Spleen (tissue), 11 donors: ENCODE data around the gene FZD4. TPM values are rescaled to one million over a fixed set of nuclear protein-coding genes. Genes with fewer than 3 reads are reported as not detected.

Source experiments
- DNase-seq: peaks from one replicate; pipeline ENCODE4 v3.0.0-alpha.2; 2020
- H3K27ac ChIP-seq, 8 donors: fragments of 200-600 bp; sonication (generic) in 7 of 8; 1 replicate in 4 of 8; 2 replicates in 4 of 8; pipeline versions ENCODE4 v1.5.0 to v1.8.0; 2016 to 2021; ENCODE audit warnings: inconsistent platforms in 4 of 8, mild to moderate bottlenecking in 4 of 8, moderate library complexity in 1 of 8
- H3K27me3 ChIP-seq, 7 donors: fragments of 200-600 bp; sonication (generic) in 6 of 7; replicated peaks in 1 of 7; 1 replicate in 4 of 7; 2 replicates in 3 of 7; pipeline versions ENCODE4 v1.5.0 to v1.8.0; 2016 to 2021; ENCODE audit warnings: inconsistent platforms in 3 of 7, mild to moderate bottlenecking in 1 of 7
- H3K36me3 ChIP-seq, 6 donors: fragments of 200-600 bp; sonication (generic) in 5 of 6; 1 replicate in 4 of 6; 2 replicates in 2 of 6; pipeline versions ENCODE4 v1.5.0 to v1.8.0; 2016 to 2021; ENCODE audit warnings: inconsistent platforms in 2 of 6
- H3K4me1 ChIP-seq, 6 donors: fragments of 200-600 bp; sonication (generic) in 5 of 6; 1 replicate in 3 of 6; 2 replicates in 3 of 6; pipeline versions ENCODE4 v1.5.0 to v1.8.0; 2016 to 2021; ENCODE audit warnings: inconsistent platforms in 3 of 6
- H3K4me3 ChIP-seq, 8 donors: fragments of 200-600 bp; sonication (generic) in 7 of 8; 1 replicate in 4 of 8; 2 replicates in 4 of 8; pipeline versions ENCODE4 v1.5.0 to v1.8.0; 2016 to 2021; ENCODE audit warnings: inconsistent platforms in 4 of 8, mild to moderate bottlenecking in 4 of 8, moderate library complexity in 2 of 8
- H3K9me3 ChIP-seq, 8 donors: fragments of 200-600 bp; sonication (generic) in 7 of 8; 1 replicate in 4 of 8; 2 replicates in 4 of 8; pipeline versions ENCODE4 v1.5.0 to v1.8.0; 2016 to 2021; ENCODE audit warnings: inconsistent platforms in 4 of 8
- POLR2A ChIP-seq, 3 donors: fragments of 450-650 bp; IDR thresholded peaks; one replicate each; pipeline ENCODE4 v1.5.1; 2017; ENCODE audit warnings: antibody characterized with exemption in 3 of 3, mild to moderate bottlenecking in 1 of 3
- POLR2AphosphoS5 ChIP-seq, 3 donors: sonication (generic); formaldehyde crosslinking; IDR thresholded peaks; one replicate each; pipeline ENCODE4 v1.5.1; 2017; ENCODE audit warnings: antibody characterized with exemption in 3 of 3
- WGBS, 5 donors: extraction: QIAGEN DNeasy Blood & Tissue Kit in 3 of 5; methylation state at CpG; one replicate each; pipeline versions ENCODE4 v1.1.5 to v1.1.7; 2013 to 2018; 5-methylcytosine and 5-hydroxymethylcytosine counted together
- intact Hi-C: fragments of 100-400 bp; cut with DNase I; formaldehyde crosslinking; loops from one replicate; pipeline ENCODE4 v1.15.0; 2023; ENCODE audit warnings: low total_unique reads
- polyA plus RNA-seq, 3 donors: library from polyadenylated mRNA; stranded (reverse); fragments of 200-250 nt; gene quantifications; one replicate each; pipeline ENCODE4 v1.2.1, GENCODE V29; 2013
- total RNA-seq, 7 donors: library from RNA; depleted of rRNA in 3 of 7; stranded (reverse); fragments of >200 nt in 3 of 7; fragmentation: NEBNext Ultra II Directional in 4 of 7; extraction: Animal tissue kit (Norgen Biotek cat#: 25700) in 4 of 7; gene quantifications; one replicate each; pipeline versions ENCODE4 v1.1.0 to v1.2.1, GENCODE V29; 2016 to 2021
- TF ChIP-seq, protein P1 (sequence below), 11 experiments: fragments of 200-600 bp in 7 of 11; fragments of 450-650 bp in 4 of 11; sonication (generic) in 4 of 11; IDR thresholded peaks in 8 of 11; conservative IDR thresholded peaks in 3 of 11; 1 replicate in 7 of 11; 2 replicates in 4 of 11; pipeline versions ENCODE4 v1.4.0 to v1.8.0; 2016 to 2021; ENCODE audit warnings: antibody characterized with exemption in 11 of 11, inconsistent platforms in 4 of 11, mild to moderate bottlenecking in 1 of 11
- donor health status: healthy with polysubstance abuse.
- donor health status: DM: no; HTN: no; CAD: no; lungs with moderate emphysema.
- donor health status: DM: no; HTN: no; CAD: no.
- donor health status: Bipolar disorder and iron deficiency.
- donor health status: healthy.
- donor health status: DM: no; HTN: no; CAD: no.
- donor health status: DM: yes; HTN: yes; CAD: no.

FZD4 gene
- total and polyA plus RNA-seq, 10 donors, result 3.0 to 46.7 (median 21.7) TPM

- WGBS, 5 donors, result 29 to 73% (median 63%) methylated on average over 1 of the region's 1 CpG
- H3K4me1 ChIP-seq, result peaks cover 3 to 28% (median 19%) of the 10 kb centered on the region in 6 donors
- no peaks in the 10 kb centered on the region for H3K36me3 ChIP-seq
- no peak for TF ChIP-seq POLR2AphosphoS5 (IDR thresholded peaks at IDR 0.05)
- TF ChIP-seq, protein P1, sequence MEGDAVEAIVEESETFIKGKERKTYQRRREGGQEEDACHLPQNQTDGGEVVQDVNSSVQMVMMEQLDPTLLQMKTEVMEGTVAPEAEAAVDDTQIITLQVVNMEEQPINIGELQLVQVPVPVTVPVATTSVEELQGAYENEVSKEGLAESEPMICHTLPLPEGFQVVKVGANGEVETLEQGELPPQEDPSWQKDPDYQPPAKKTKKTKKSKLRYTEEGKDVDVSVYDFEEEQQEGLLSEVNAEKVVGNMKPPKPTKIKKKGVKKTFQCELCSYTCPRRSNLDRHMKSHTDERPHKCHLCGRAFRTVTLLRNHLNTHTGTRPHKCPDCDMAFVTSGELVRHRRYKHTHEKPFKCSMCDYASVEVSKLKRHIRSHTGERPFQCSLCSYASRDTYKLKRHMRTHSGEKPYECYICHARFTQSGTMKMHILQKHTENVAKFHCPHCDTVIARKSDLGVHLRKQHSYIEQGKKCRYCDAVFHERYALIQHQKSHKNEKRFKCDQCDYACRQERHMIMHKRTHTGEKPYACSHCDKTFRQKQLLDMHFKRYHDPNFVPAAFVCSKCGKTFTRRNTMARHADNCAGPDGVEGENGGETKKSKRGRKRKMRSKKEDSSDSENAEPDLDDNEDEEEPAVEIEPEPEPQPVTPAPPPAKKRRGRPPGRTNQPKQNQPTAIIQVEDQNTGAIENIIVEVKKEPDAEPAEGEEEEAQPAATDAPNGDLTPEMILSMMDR (IDR thresholded peaks at IDR 0.05 in 8 of 11, conservative IDR thresholded peaks at IDR 0.05 in 3 of 11), result no peak
- TF ChIP-seq POLR2A (IDR thresholded peaks at IDR 0.05), result no peak
- no peak overlapping the region for H3K4me3 ChIP-seq
- intact Hi-C loops, result loop anchor here (5.0 kb wide), 1 partner anchor 361 kb away; no protein-coding TSS in a partner anchor
- H3K9me3 ChIP-seq, result no peaks in the 10 kb centered on the region
- no peaks in the 10 kb centered on the region for H3K27me3 ChIP-seq
- H3K27ac ChIP-seq, result peak overlapping the region in 7 of 8 donors; percentile 50 to 76 (median 58)
- DNase-seq, result no peak
These were observed 24.1 kb downstream of the FZD4 start for GRCh38 chr11:86930957-86931547.

GRCh38 chr11:86926975-86927374 is 28.2 kb downstream of the FZD4 start:
- WGBS, 5 donors, result 80 to 92% (median 89%) methylated on average over 3 of the region's 3 CpGs
- DNase-seq, result no peak
- Histone ChIP-seq H3K27me3 (no peaks in the 10 kb centered on the region), H3K4me1 (peaks cover 2 to 24% (median 12%) of the 10 kb centered on the region in 6 donors), H3K36me3 (no peaks in the 10 kb centered on the region), H3K27ac (no peak overlapping the region), H3K4me3 (no peak overlapping the region), H3K9me3 (no peaks in the 10 kb centered on the region)
- TF ChIP-seq POLR2A (IDR thresholded peaks at IDR 0.05) (no peak), POLR2AphosphoS5 (IDR thresholded peaks at IDR 0.05) (no peak)
- TF ChIP-seq, protein P1 (IDR thresholded peaks at IDR 0.05 in 8 of 11, conservative IDR thresholded peaks at IDR 0.05 in 3 of 11), result no peak
- intact Hi-C loops, result no loop called here

- DNase-seq, result no peak
- TF ChIP-seq POLR2A (IDR thresholded peaks at IDR 0.05) (no peak), POLR2AphosphoS5 (IDR thresholded peaks at IDR 0.05) (no peak)
- TF ChIP-seq, protein P1 (IDR thresholded peaks at IDR 0.05 in 8 of 11, conservative IDR thresholded peaks at IDR 0.05 in 3 of 11), result no peak
- no peaks in the 10 kb centered on the region for H3K36me3 ChIP-seq
- H3K27ac ChIP-seq, result no peak overlapping the region
- 82 to 90% (median 88%) methylated on average over 6 of the region's 6 CpGs for WGBS, 5 donors
- H3K4me3 ChIP-seq, result no peak overlapping the region
- no peaks in the 10 kb centered on the region for H3K9me3 ChIP-seq
- peaks cover 0 to 11% (median 2%) of the 10 kb centered on the region in 6 donors for H3K4me1 ChIP-seq
- H3K27me3 ChIP-seq, result no peaks in the 10 kb centered on the region
- intact Hi-C loops, result no loop called here
These were observed 31.0 kb downstream of the FZD4 start for GRCh38 chr11:86923999-86924766.

- no peaks in the 10 kb centered on the region for H3K9me3 ChIP-seq
- WGBS, 5 donors, result 87 to 100% (median 91%) methylated on average over 1 of the region's 1 CpG
- no peak for DNase-seq
- H3K4me3 ChIP-seq, result no peak overlapping the region
- intact Hi-C loops, result no loop called here
- peaks cover 0 to 11% (median 2%) of the 10 kb centered on the region in 6 donors for H3K4me1 ChIP-seq
- no peak overlapping the region for H3K27ac ChIP-seq
- no peaks in the 10 kb centered on the region for H3K36me3 ChIP-seq
- no peak for TF ChIP-seq POLR2A (IDR thresholded peaks at IDR 0.05)
- no peak for TF ChIP-seq POLR2AphosphoS5 (IDR thresholded peaks at IDR 0.05)
- TF ChIP-seq, protein P1 (IDR thresholded peaks at IDR 0.05 in 8 of 11, conservative IDR thresholded peaks at IDR 0.05 in 3 of 11), result no peak
- no peaks in the 10 kb centered on the region for H3K27me3 ChIP-seq
These were observed 33.0 kb downstream of the FZD4 start for GRCh38 chr11:86922225-86922624.
